ENCODE results near the gene CADM3.

DNA sequence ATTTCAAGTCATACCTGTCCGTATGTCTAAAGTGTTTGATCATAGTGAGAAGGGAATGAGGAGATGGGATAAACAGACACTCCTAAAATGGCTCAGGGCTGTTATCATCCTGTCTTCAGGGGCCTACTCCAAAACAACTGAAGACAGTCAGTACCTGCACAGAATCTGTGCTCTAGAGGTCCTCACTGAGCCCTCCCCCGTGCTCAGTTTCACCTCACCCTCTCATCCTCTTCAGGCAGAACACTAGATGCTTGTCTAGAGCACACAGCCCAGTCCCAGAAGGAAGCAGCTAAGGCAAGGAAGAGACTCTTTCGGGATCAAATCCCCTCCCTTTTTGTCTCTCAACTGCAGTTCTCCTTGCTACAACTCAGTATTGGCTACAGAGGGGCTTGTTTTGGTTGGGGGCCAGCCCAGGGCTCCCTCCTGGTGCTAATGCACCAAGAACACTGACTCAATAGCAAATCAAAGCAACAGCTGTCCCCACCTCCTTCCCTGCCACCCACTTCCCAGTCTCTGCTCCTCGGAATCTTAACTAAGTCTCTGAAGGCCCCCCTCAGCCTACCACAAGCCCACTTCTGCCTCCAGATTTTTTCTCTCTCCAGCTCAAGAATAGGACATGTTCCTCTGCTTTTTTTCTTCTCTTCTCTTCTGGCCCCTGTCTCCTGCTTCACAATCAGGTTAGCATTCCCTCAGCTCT, 10.1 kb downstream of the CADM3 start:
- TF ChIP-seq, protein P1, sequence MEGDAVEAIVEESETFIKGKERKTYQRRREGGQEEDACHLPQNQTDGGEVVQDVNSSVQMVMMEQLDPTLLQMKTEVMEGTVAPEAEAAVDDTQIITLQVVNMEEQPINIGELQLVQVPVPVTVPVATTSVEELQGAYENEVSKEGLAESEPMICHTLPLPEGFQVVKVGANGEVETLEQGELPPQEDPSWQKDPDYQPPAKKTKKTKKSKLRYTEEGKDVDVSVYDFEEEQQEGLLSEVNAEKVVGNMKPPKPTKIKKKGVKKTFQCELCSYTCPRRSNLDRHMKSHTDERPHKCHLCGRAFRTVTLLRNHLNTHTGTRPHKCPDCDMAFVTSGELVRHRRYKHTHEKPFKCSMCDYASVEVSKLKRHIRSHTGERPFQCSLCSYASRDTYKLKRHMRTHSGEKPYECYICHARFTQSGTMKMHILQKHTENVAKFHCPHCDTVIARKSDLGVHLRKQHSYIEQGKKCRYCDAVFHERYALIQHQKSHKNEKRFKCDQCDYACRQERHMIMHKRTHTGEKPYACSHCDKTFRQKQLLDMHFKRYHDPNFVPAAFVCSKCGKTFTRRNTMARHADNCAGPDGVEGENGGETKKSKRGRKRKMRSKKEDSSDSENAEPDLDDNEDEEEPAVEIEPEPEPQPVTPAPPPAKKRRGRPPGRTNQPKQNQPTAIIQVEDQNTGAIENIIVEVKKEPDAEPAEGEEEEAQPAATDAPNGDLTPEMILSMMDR (IDR thresholded peaks at IDR 0.05; ENCODE audit: extremely low read depth in 1 of 2, insufficient read depth in 1 of 2, low read depth in 1 of 2, low read length in 2 of 2): no peak
- TF ChIP-seq EZH2 (IDR thresholded peaks at IDR 0.05; ENCODE audit: borderline replicate concordance, low read depth, low read length, severe bottlenecking) (no peak), POLR2A (IDR thresholded peaks at IDR 0.05; ENCODE audit: low read depth, low read length) (no peak), POLR2AphosphoS5 (IDR thresholded peaks at IDR 0.05; ENCODE audit: insufficient read depth, low read depth, low read length) (no peak), MYC (IDR thresholded peaks at IDR 0.05; ENCODE audit: low read depth, low read length) (no peak), JUN (IDR thresholded peaks at IDR 0.05; ENCODE audit: borderline replicate concordance, insufficient read depth, insufficient read length, low read depth) (no peak)
- TF ChIP-seq, protein P2, sequence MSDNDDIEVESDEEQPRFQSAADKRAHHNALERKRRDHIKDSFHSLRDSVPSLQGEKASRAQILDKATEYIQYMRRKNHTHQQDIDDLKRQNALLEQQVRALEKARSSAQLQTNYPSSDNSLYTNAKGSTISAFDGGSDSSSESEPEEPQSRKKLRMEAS (IDR thresholded peaks at IDR 0.05; ENCODE audit: insufficient read depth, insufficient read length): no peak
